ENCODE data around the gene PSMD1.
"Not testable (repeated sequence)": the region's sequence is repeated elsewhere in the genome, so short reads cannot be mapped to it uniquely, and the experiment has no call there.

PSMD1 gene

GRCh38 chr2:231015926-231016325 lies 40.7 kb upstream of the PSMD1 start:
- no peaks in the 10 kb centered on the region for H3K27me3 ChIP-seq (ENCODE audit: control insufficient read depth, insufficient read depth, low read length)
- no peak overlapping the region for H3K9ac ChIP-seq
- H3K4me2 ChIP-seq (ENCODE audit: low read length): no peak overlapping the region
- no peak for TF ChIP-seq CTCF (IDR thresholded peaks at IDR 0.05)
- no peak overlapping the region for H3K27ac ChIP-seq
- no peaks in the 10 kb centered on the region for H3K79me2 ChIP-seq
- no peaks in the 10 kb centered on the region for H3K4me1 ChIP-seq
- H3K9me3 ChIP-seq (ENCODE audit: control insufficient read depth, low read length): no peaks in the 10 kb centered on the region
- H2AFZ ChIP-seq: no peak overlapping the region
- H3K36me3 ChIP-seq (ENCODE audit: control insufficient read depth, insufficient read depth, low read length): no peaks in the 10 kb centered on the region
- no peak overlapping the region for H3K4me3 ChIP-seq (ENCODE audit: low read depth, low read length)

GRCh38 chr2:231016566-231017230 lies 40.0 kb upstream of the PSMD1 start:
- Histone ChIP-seq H3K79me2 (no peaks in the 10 kb centered on the region), H3K27ac (no peak overlapping the region), H3K9ac (no peak overlapping the region), H3K4me3 (ENCODE audit: low read depth, low read length) (no peak overlapping the region), H2AFZ (no peak overlapping the region), H3K4me1 (no peaks in the 10 kb centered on the region), H3K27me3 (ENCODE audit: control insufficient read depth, insufficient read depth, low read length) (no peaks in the 10 kb centered on the region), H3K9me3 (ENCODE audit: control insufficient read depth, low read length) (no peaks in the 10 kb centered on the region), H3K4me2 (ENCODE audit: low read length) (no peak overlapping the region), H3K36me3 (ENCODE audit: control insufficient read depth, insufficient read depth, low read length) (no peaks in the 10 kb centered on the region)
- TF ChIP-seq CTCF (IDR thresholded peaks at IDR 0.05): no peak

GRCh38 chr2:231017231-231017598 lies 39.5 kb upstream of the PSMD1 start:
- no peaks in the 10 kb centered on the region for H3K9me3 ChIP-seq (ENCODE audit: control insufficient read depth, low read length)
- H3K36me3 ChIP-seq (ENCODE audit: control insufficient read depth, insufficient read depth, low read length): no peaks in the 10 kb centered on the region
- no peaks in the 10 kb centered on the region for H3K79me2 ChIP-seq
- no peak overlapping the region for H3K9ac ChIP-seq
- no peak overlapping the region for H3K4me2 ChIP-seq (ENCODE audit: low read length)
- H3K4me3 ChIP-seq (ENCODE audit: low read depth, low read length): no peak overlapping the region
- no peak overlapping the region for H3K27ac ChIP-seq
- H2AFZ ChIP-seq: no peak overlapping the region
- no peaks in the 10 kb centered on the region for H3K4me1 ChIP-seq
- no peak for TF ChIP-seq CTCF (IDR thresholded peaks at IDR 0.05)
- no peaks in the 10 kb centered on the region for H3K27me3 ChIP-seq (ENCODE audit: control insufficient read depth, insufficient read depth, low read length)

- no peak overlapping the region for H3K4me2 ChIP-seq (ENCODE audit: low read length)
- no peak overlapping the region for H2AFZ ChIP-seq
- H3K9me3 ChIP-seq (ENCODE audit: control insufficient read depth, low read length): no peaks in the 10 kb centered on the region
- H3K27me3 ChIP-seq (ENCODE audit: control insufficient read depth, insufficient read depth, low read length): no peaks in the 10 kb centered on the region
- no peak overlapping the region for H3K4me3 ChIP-seq (ENCODE audit: low read depth, low read length)
- no peak overlapping the region for H3K27ac ChIP-seq
- H3K36me3 ChIP-seq (ENCODE audit: control insufficient read depth, insufficient read depth, low read length): no peaks in the 10 kb centered on the region
- H3K9ac ChIP-seq: no peak overlapping the region
- H3K4me1 ChIP-seq: no peaks in the 10 kb centered on the region
- no peak for TF ChIP-seq CTCF (IDR thresholded peaks at IDR 0.05)
- H3K79me2 ChIP-seq: no peaks in the 10 kb centered on the region
These were observed 38.5 kb upstream of the PSMD1 start for GRCh38 chr2:231018184-231018583.

GRCh38 chr2:231025059-231025458 lies 31.6 kb upstream of the PSMD1 start:
- not testable (repeated sequence) for H2AFZ ChIP-seq; H3K4me3 ChIP-seq (ENCODE audit: low read depth, low read length); H3K9me3 ChIP-seq (ENCODE audit: control insufficient read depth, low read length); H3K4me2 ChIP-seq (ENCODE audit: low read length); H3K9ac ChIP-seq; H3K79me2 ChIP-seq; H3K27me3 ChIP-seq (ENCODE audit: control insufficient read depth, insufficient read depth, low read length); H3K36me3 ChIP-seq (ENCODE audit: control insufficient read depth, insufficient read depth, low read length); H3K4me1 ChIP-seq; H3K27ac ChIP-seq

All from parathyroid adenoma (tissue), 2 donors.